H9 (cell line): ENCODE measurements around the gene CACNA1G. TPM values are rescaled to one million over a fixed set of nuclear protein-coding genes. Genes with fewer than 3 reads are reported as not detected.

ENCODE experiments used
- DNase-seq: peaks from one replicate; pipeline ENCODE4 v3.0.0-alpha.2; 2017
- H2AFZ ChIP-seq: one replicate; pipeline ENCODE4 v1.6.1; 2013; ENCODE audit warnings: mild to moderate bottlenecking, low read length, control low read depth, moderate library complexity
- H2AK5ac ChIP-seq: 2 replicates; pipeline ENCODE4 v1.6.1; 2013; ENCODE audit warnings: low read length, control low read depth, mixed read lengths; ENCODE audit not compliant: insufficient read length
- H2BK120ac ChIP-seq: one replicate; pipeline ENCODE4 v1.6.1; 2013; ENCODE audit warnings: low read depth, mild to moderate bottlenecking, low read length, control low read depth, inconsistent platforms; ENCODE audit not compliant: poor library complexity, severe bottlenecking
- H2BK12ac ChIP-seq: 2 replicates; pipeline ENCODE4 v1.6.1; 2013; ENCODE audit warnings: low read length, control low read depth, mixed read lengths, low read depth; ENCODE audit not compliant: insufficient read length
- H2BK15ac ChIP-seq: 2 replicates; pipeline ENCODE4 v1.6.1; 2013; ENCODE audit warnings: low read depth, low read length, control low read depth
- H2BK20ac ChIP-seq: one replicate; pipeline ENCODE4 v1.6.1; 2013; ENCODE audit warnings: low read depth, mild to moderate bottlenecking, low read length, control low read depth, inconsistent platforms; ENCODE audit not compliant: poor library complexity, severe bottlenecking
- H2BK5ac ChIP-seq: 2 replicates; pipeline ENCODE4 v1.6.1; 2013; ENCODE audit warnings: low read length, control low read depth, mixed read lengths; ENCODE audit not compliant: insufficient read length
- H3K14ac ChIP-seq: 2 replicates; pipeline ENCODE4 v1.6.1; 2013; ENCODE audit warnings: low read length, control low read depth; ENCODE audit not compliant: insufficient read depth
- H3K18ac ChIP-seq: 2 replicates; pipeline ENCODE4 v1.6.1; 2013; ENCODE audit warnings: low read depth, mild to moderate bottlenecking, mixed read lengths, low read length, control low read depth; ENCODE audit not compliant: insufficient read length
- H3K23ac ChIP-seq: 2 replicates; pipeline ENCODE4 v1.6.1; 2013; ENCODE audit warnings: low read length, control low read depth, mixed read lengths, low read depth; ENCODE audit not compliant: insufficient read length
- H3K23me2 ChIP-seq: 2 replicates; pipeline ENCODE4 v1.6.1; 2013; ENCODE audit warnings: low read depth, mild to moderate bottlenecking, mixed read lengths, low read length, control low read depth; ENCODE audit not compliant: insufficient read length, poor library complexity, severe bottlenecking
- H3K27ac ChIP-seq: 2 replicates; pipeline ENCODE4 v1.5.1; 2013; ENCODE audit warnings: low read length, control low read depth, mixed read lengths, low read depth; ENCODE audit not compliant: insufficient read length
- H3K27me3 ChIP-seq: 2 replicates; pipeline ENCODE4 v1.6.1; 2013; ENCODE audit warnings: low read length, control low read depth, inconsistent platforms; ENCODE audit not compliant: insufficient read depth
- H3K4ac ChIP-seq: 2 replicates; pipeline ENCODE4 v1.6.1; 2013; ENCODE audit warnings: low read depth, mild to moderate bottlenecking, control low read depth, inconsistent platforms, low read length, moderate library complexity
- H3K4me1 ChIP-seq: 2 replicates; pipeline ENCODE4 v1.6.1; 2013; ENCODE audit warnings: low read length, control low read depth, inconsistent platforms; ENCODE audit not compliant: insufficient read depth
- H3K4me2 ChIP-seq: 2 replicates; pipeline ENCODE4 v1.6.1; 2013; ENCODE audit warnings: low read length, control low read depth, mixed read lengths; ENCODE audit not compliant: insufficient read length, insufficient read depth
- H3K56ac ChIP-seq: 2 replicates; pipeline ENCODE4 v1.6.1; 2013; ENCODE audit warnings: low read depth, mild to moderate bottlenecking, mixed read lengths, low read length, control low read depth; ENCODE audit not compliant: insufficient read length
- H3K79me1 ChIP-seq: 2 replicates; pipeline ENCODE4 v1.6.1; 2013; ENCODE audit warnings: low read depth, mild to moderate bottlenecking, moderate library complexity, low read length, control low read depth, inconsistent platforms; ENCODE audit not compliant: insufficient read depth, poor library complexity, severe bottlenecking
- H3K79me2 ChIP-seq: 2 replicates; pipeline ENCODE4 v1.6.1; 2013; ENCODE audit warnings: low read length, control low read depth, inconsistent platforms; ENCODE audit not compliant: insufficient read depth
- H3K9ac ChIP-seq: 2 replicates; pipeline ENCODE4 v1.6.1; 2013; ENCODE audit warnings: low read length, control low read depth, mixed read lengths; ENCODE audit not compliant: insufficient read length; ENCODE audit errors: extremely low read depth
- H3K9me3 ChIP-seq: one replicate; pipeline ENCODE4 v1.6.1; 2013; ENCODE audit warnings: low read depth, low read length, inconsistent platforms; ENCODE audit not compliant: control insufficient read depth
- H3T11ph ChIP-seq: one replicate; pipeline ENCODE4 v1.6.1; 2013; ENCODE audit warnings: mild to moderate bottlenecking, low read length, control low read depth, inconsistent platforms
- H4K20me1 ChIP-seq: one replicate; pipeline ENCODE4 v1.6.1; 2013; ENCODE audit not compliant: control insufficient read depth, insufficient read length, insufficient read depth
- H4K5ac ChIP-seq: 2 replicates; pipeline ENCODE4 v1.6.1; 2013; ENCODE audit warnings: low read depth, mild to moderate bottlenecking, mixed read lengths, low read length, control low read depth; ENCODE audit not compliant: insufficient read length
- H4K8ac ChIP-seq: replicated peaks from 2 replicates; pipeline ENCODE4 v1.6.1; 2013; ENCODE audit warnings: low read length, control low read depth, mixed read lengths, low read depth; ENCODE audit not compliant: insufficient read length
- H4K91ac ChIP-seq: 2 replicates; pipeline ENCODE4 v1.6.1; 2013; ENCODE audit warnings: low read depth, mild to moderate bottlenecking, moderate library complexity, mixed read lengths, low read length, control low read depth; ENCODE audit not compliant: insufficient read length
- H3K27ac Mint-ChIP-seq, 3 experiments: 2 replicates in 2 of 3; 3 replicates in 1 of 3; pipeline ENCODE4 v1.8.0; 2020 to 2021; ENCODE audit warnings: mixed read lengths in 3 of 3, mild to moderate bottlenecking in 1 of 3, moderate library complexity in 1 of 3
- H3K27me3 Mint-ChIP-seq: 2 replicates; pipeline ENCODE4 v1.8.0; 2021; ENCODE audit warnings: low read depth, mild to moderate bottlenecking, moderate library complexity, mixed read lengths
- H3K36me3 Mint-ChIP-seq, 3 experiments: 2 replicates in 2 of 3; 3 replicates in 1 of 3; pipeline ENCODE4 v1.8.0; 2020 to 2021; ENCODE audit warnings: low read depth in 3 of 3, mixed read lengths in 3 of 3; ENCODE audit not compliant: insufficient read depth in 1 of 3
- H3K4me1 Mint-ChIP-seq, 2 experiments: 2 replicates each; pipeline ENCODE4 v1.8.0; 2020; ENCODE audit warnings: mixed read lengths in 2 of 2
- H3K4me3 Mint-ChIP-seq, 2 experiments: 2 replicates in 1 of 2; 3 replicates in 1 of 2; pipeline ENCODE4 v1.8.0; 2020 to 2021; ENCODE audit warnings: mild to moderate bottlenecking in 2 of 2, mixed read lengths in 2 of 2, moderate library complexity in 1 of 2
- H3K9me3 Mint-ChIP-seq, 2 experiments: 2 replicates in 1 of 2; 3 replicates in 1 of 2; pipeline ENCODE4 v1.8.0; 2020; ENCODE audit warnings: mild to moderate bottlenecking in 2 of 2, mixed read lengths in 2 of 2, moderate library complexity in 1 of 2
- CTCF ChIP-seq: fragments of 200-600 bp; sonication (generic); conservative IDR thresholded peaks from 3 replicates; pipeline ENCODE4 v1.8.0; 2021; ENCODE audit warnings: antibody characterized with exemption, mild to moderate bottlenecking
- WGBS: extraction: QIAGEN DNeasy Blood & Tissue Kit; methylation state at CpG from one replicate; pipeline ENCODE4 v1.1.7; 2013; ENCODE audit warnings: missing lambda C conversion rate, low lambda C conversion rate, mixed read lengths; ENCODE audit not compliant: insufficient read length; ENCODE audit errors: extremely low coverage; 5-methylcytosine and 5-hydroxymethylcytosine counted together
- total RNA-seq: library from RNA; stranded (reverse); gene quantifications from 2 replicates; pipeline ENCODE4 v1.2.1, GENCODE V29; 2021

CACNA1G gene
- total RNA-seq, 1 experiment from 2014 or later = 1.5 TPM

DNA sequence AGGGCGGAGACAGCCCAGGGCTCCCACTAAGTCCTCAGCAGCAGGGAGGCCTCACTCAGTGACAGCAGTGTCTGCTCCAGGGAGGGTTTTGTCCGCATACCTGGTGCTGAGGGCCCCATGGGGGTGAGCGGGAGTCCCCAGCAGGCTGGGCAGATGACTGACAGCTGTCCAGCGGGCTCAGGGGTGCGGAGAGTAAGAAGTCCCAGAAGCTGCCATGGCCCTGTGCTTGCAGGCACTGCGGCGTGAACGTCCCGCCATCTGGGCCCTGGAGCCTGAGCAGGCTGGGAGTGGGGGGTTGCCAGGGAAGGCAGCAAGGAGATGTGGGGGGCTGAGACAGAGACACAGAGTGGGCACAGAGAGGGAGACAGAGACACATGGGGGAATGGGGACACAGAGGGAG lies 20.1 kb downstream of the CACNA1G start:
- Histone ChIP-seq H3K18ac (no peak overlapping the region), H4K91ac (no peak overlapping the region), H2BK5ac (no peak overlapping the region), H2AFZ (no peak overlapping the region), H3K23me2 (no peaks in the 10 kb centered on the region), H3K27ac (no peak overlapping the region), H3K9me3 (no peaks in the 10 kb centered on the region), H3K4ac (no peak overlapping the region), H3K9ac (no peak overlapping the region), H3T11ph (no peak overlapping the region), H4K5ac (no peak overlapping the region), H3K14ac (peak overlapping the region; percentile 7; the same call in 1 of the 2 replicates), H2BK15ac (no peak overlapping the region), H3K56ac (no peak overlapping the region), H3K4me2 (no peak overlapping the region), H3K23ac (no peak overlapping the region), H3K27me3 (no peaks in the 10 kb centered on the region; the same call in 1 of the 2 replicates), H2AK5ac (no peak overlapping the region), H4K8ac (no peak overlapping the region), H3K79me2 (no peaks in the 10 kb centered on the region), H2BK20ac (no peak overlapping the region), H3K4me1 (no peaks in the 10 kb centered on the region; the same call in 1 of the 2 replicates), H3K79me1 (no peaks in the 10 kb centered on the region), H2BK120ac (no peak overlapping the region), H4K20me1 (peaks cover 2% of the 10 kb centered on the region), H2BK12ac (no peak overlapping the region)
- TF ChIP-seq CTCF = no peak
- H3K4me3 Mint-ChIP-seq = no peak overlapping the region
- no peak overlapping the region for H3K27ac Mint-ChIP-seq
- H3K36me3 Mint-ChIP-seq = peaks cover 0 to 4% (median 0%) of the 10 kb centered on the region in 3 experiments; a peak in 4 of 7 replicates
- no CpG with 5 or more reads among the region's 9 CpGs for WGBS
- H3K9me3 Mint-ChIP-seq = no peaks in the 10 kb centered on the region
- H3K4me1 Mint-ChIP-seq = peaks cover 26 to 49% of the 10 kb centered on the region in 2 experiments
- peaks cover 20% of the 10 kb centered on the region for H3K27me3 Mint-ChIP-seq
- DNase-seq = no peak
